ENCODE measurements around the gene BMF. TPM values are rescaled to one million over a fixed set of nuclear protein-coding genes. Genes with fewer than 3 reads are reported as not detected.
A peak's percentile ranks its signal among the peaks of the same experiment; 100 is the strongest.

The BMF gene
- total and polyA plus RNA-seq, 8 donors: 2.2 to 11.7 (median 5.8) TPM

GRCh38 chr15:40046721-40047414, 61.8 kb downstream of the BMF start:
- H3K9me3 ChIP-seq: no peaks in the 10 kb centered on the region
- peak overlapping the region; percentile 37 to 76 (median 63) for H3K27ac ChIP-seq
- no peak overlapping the region for H3K4me3 ChIP-seq
- DNase-seq: no peak
- TF ChIP-seq POLR2AphosphoS5 (IDR thresholded peaks at IDR 0.05) (no peak), CTCF (IDR thresholded peaks at IDR 0.05) (no peak), POLR2A (IDR thresholded peaks at IDR 0.05) (no peak), EP300 (IDR thresholded peaks at IDR 0.05) (no peak)
- peaks cover 15 to 58% (median 41%) of the 10 kb centered on the region in 4 donors for H3K4me1 ChIP-seq
- intact Hi-C loops (cut with DNase I; ENCODE audit: low total_unique reads): loop anchor here (5.0 kb wide), 2 partner anchors 65 to 225 kb away; no protein-coding TSS in a partner anchor
- WGBS, 5 donors: 73 to 93% (median 76%) methylated on average over 4 to 5 of the region's 5 CpGs
- H3K36me3 ChIP-seq: no peaks in the 10 kb centered on the region
- H3K27me3 ChIP-seq: no peaks in the 10 kb centered on the region

GRCh38 chr15:40045572-40046217, 63.0 kb downstream of the BMF start:
- WGBS, 5 donors: 82 to 91% (median 83%) methylated on average over 6 of the region's 6 CpGs
- intact Hi-C loops (cut with DNase I; ENCODE audit: low total_unique reads): loop anchor here (5.0 kb wide), 2 partner anchors 67 to 227 kb away; no protein-coding TSS in a partner anchor
- peaks cover 15 to 50% (median 37%) of the 10 kb centered on the region in 4 donors for H3K4me1 ChIP-seq
- no peak for DNase-seq
- TF ChIP-seq CTCF (IDR thresholded peaks at IDR 0.05): no peak
- no peak for TF ChIP-seq EP300 (IDR thresholded peaks at IDR 0.05)
- no peak for TF ChIP-seq POLR2A (IDR thresholded peaks at IDR 0.05)
- TF ChIP-seq POLR2AphosphoS5 (IDR thresholded peaks at IDR 0.05): no peak
- H3K9me3 ChIP-seq: no peaks in the 10 kb centered on the region
- peak overlapping the region in 3 of 5 donors; percentile 40 to 76 (median 65) for H3K27ac ChIP-seq
- H3K4me3 ChIP-seq: no peak overlapping the region
- no peaks in the 10 kb centered on the region for H3K36me3 ChIP-seq
- H3K27me3 ChIP-seq: no peaks in the 10 kb centered on the region

GRCh38 chr15:40044717-40045571, 63.7 kb downstream of the BMF start:
- intact Hi-C loops (cut with DNase I; ENCODE audit: low total_unique reads): loop anchor here (5.0 kb wide), 2 partner anchors 67 to 227 kb away; no protein-coding TSS in a partner anchor
- Histone ChIP-seq H3K36me3 (no peaks in the 10 kb centered on the region), H3K27ac (peak overlapping the region in 3 of 5 donors; percentile 40 to 76 (median 65)), H3K4me1 (peaks cover 15 to 58% (median 42%) of the 10 kb centered on the region in 4 donors), H3K4me3 (peak overlapping the region in 1 of 4 donors; percentile 6), H3K9me3 (no peaks in the 10 kb centered on the region), H3K27me3 (no peaks in the 10 kb centered on the region)
- peak; percentile 91 to 96 for DNase-seq
- WGBS, 5 donors: 2 to 4% (median 3%) methylated on average over 21 to 22 of the region's 22 CpGs
- TF ChIP-seq EP300 (IDR thresholded peaks at IDR 0.05): no peak
- TF ChIP-seq CTCF (IDR thresholded peaks at IDR 0.05): peak in 5 of 7 experiments; percentile 75 to 93 (median 89)
- TF ChIP-seq POLR2AphosphoS5 (IDR thresholded peaks at IDR 0.05): peak in 2 of 3 donors; percentile 21 to 83
- TF ChIP-seq POLR2A (IDR thresholded peaks at IDR 0.05): no peak
